Spinal cord (tissue), 10 donors: Measurements from ENCODE around the gene DOK4. TPM values are rescaled to one million over a fixed set of nuclear protein-coding genes. Genes with fewer than 3 reads are reported as not detected.
"Not testable (repeated sequence)": the region's sequence is repeated elsewhere in the genome, so short reads cannot be mapped to it uniquely, and the experiment has no call there.

Experiments used
- DNase-seq, 6 donors: peaks; one replicate each; pipeline versions ENCODE4 v3.0.0 to v3.0.0-alpha.2; 2013 to 2015; ENCODE audit warnings: low spot score in 6 of 6, low read depth in 4 of 6
- H3K27ac ChIP-seq: one replicate; pipeline ENCODE4 v1.5.1; 2013; ENCODE audit warnings: low read depth, low read length, control low read depth
- H3K27me3 ChIP-seq: one replicate; pipeline ENCODE4 v1.6.1; 2013; ENCODE audit warnings: low read length; ENCODE audit not compliant: control insufficient read depth, insufficient read depth
- H3K36me3 ChIP-seq: one replicate; pipeline ENCODE4 v1.6.1; 2013; ENCODE audit warnings: low read length; ENCODE audit not compliant: control insufficient read depth, insufficient read depth
- H3K4me1 ChIP-seq: one replicate; pipeline ENCODE4 v1.6.1; 2013; ENCODE audit warnings: low read length; ENCODE audit not compliant: control insufficient read depth, insufficient read depth
- H3K4me3 ChIP-seq: one replicate; pipeline ENCODE4 v1.5.1; 2013; ENCODE audit warnings: low read depth, low read length, control low read depth
- H3K9me3 ChIP-seq: one replicate; pipeline ENCODE4 v1.6.1; 2013; ENCODE audit warnings: low read length; ENCODE audit not compliant: control insufficient read depth, insufficient read depth
- WGBS: methylation state at CpG from one replicate; pipeline ENCODE4 v1.1.5; 2013; ENCODE audit warnings: missing lambda C conversion rate; ENCODE audit not compliant: insufficient coverage; 5-methylcytosine and 5-hydroxymethylcytosine counted together
- polyA plus RNA-seq, 2 donors: library from polyadenylated mRNA; unstranded; fragments of 120-200 nt; gene quantifications; one replicate each; pipeline ENCODE4 v1.2.1, GENCODE V29; 2013; ENCODE audit not compliant: insufficient read length in 2 of 2
- total RNA-seq, 2 donors: library from RNA; depleted of rRNA in 1 of 2; stranded (reverse); fragments of 120-200 nt in 1 of 2; fragments of >200 nt in 1 of 2; gene quantifications; one replicate each; pipeline versions ENCODE4 v1.2.3 to v1.2.4, GENCODE V29; 2013 to 2014
- donor health status: healthy.

DOK4 gene
- total and polyA plus RNA-seq, 4 donors: 23.0 to 62.8 (median 43.5) TPM

GRCh38 chr16:57452021-57452420 lies 34.3 kb downstream of the DOK4 start:
- no peaks in the 10 kb centered on the region for H3K27me3 ChIP-seq
- H3K36me3 ChIP-seq: peaks cover 43% of the 10 kb centered on the region
- H3K27ac ChIP-seq: no peak overlapping the region
- no peak for DNase-seq
- no peaks in the 10 kb centered on the region for H3K9me3 ChIP-seq
- no peak overlapping the region for H3K4me3 ChIP-seq
- 100% methylated on average over 3 of the region's 10 CpGs for WGBS
- peaks cover 5% of the 10 kb centered on the region for H3K4me1 ChIP-seq

GRCh38 chr16:57447186-57447962 lies 38.9 kb downstream of the DOK4 start, which contains the start of the genes CIAPIN1 and COQ9:
Gene CIAPIN1 (minus strand): TSS chr16:57447385. CDS start chr16:57440928, 6,457 bp downstream.
Gene COQ9 (plus strand): TSS chr16:57447479. CDS start chr16:57447506, 27 bp downstream.
- peak within 1 kb of the TSS; percentile 78 for H3K27ac ChIP-seq
- WGBS: under 1% methylated on average over 66 of the region's 68 CpGs

GRCh38 chr16:57446531-57447185 lies 39.6 kb downstream of the DOK4 start:
- H3K27ac ChIP-seq: peak overlapping the region; percentile 78
- no peaks in the 10 kb centered on the region for H3K9me3 ChIP-seq
- H3K36me3 ChIP-seq: peaks cover 10% of the 10 kb centered on the region
- peaks cover 19% of the 10 kb centered on the region for H3K4me1 ChIP-seq
- DNase-seq: peak in 2 of 6 donors; percentile 19 to 80
- peak overlapping the region; percentile 95 for H3K4me3 ChIP-seq
- WGBS: 2% methylated on average over 27 of the region's 28 CpGs
- no peaks in the 10 kb centered on the region for H3K27me3 ChIP-seq

More at GRCh38 chr16:57447186-57447962, 38.9 kb downstream of the DOK4 start, which contains the start of the genes CIAPIN1 and COQ9:
- Histone ChIP-seq H3K4me3 (peak within 1 kb of the TSS; percentile 95), H3K36me3 (peaks cover 13% of the 10 kb centered on the region), H3K4me1 (peaks cover 19% of the 10 kb centered on the region), H3K9me3 (no peaks in the 10 kb centered on the region), H3K27me3 (no peaks in the 10 kb centered on the region)
- peak; percentile 81 to 98 (median 88) for DNase-seq

- peaks cover 19% of the 10 kb centered on the region for H3K4me1 ChIP-seq
Measured at GRCh38 chr16:57445510-57445909, 40.8 kb downstream of the DOK4 start.

GRCh38 chr16:57444711-57445110 lies 41.6 kb downstream of the DOK4 start:
- Histone ChIP-seq H3K27me3 (no peaks in the 10 kb centered on the region), H3K9me3 (no peaks in the 10 kb centered on the region), H3K36me3 (peaks cover 3% of the 10 kb centered on the region), H3K4me3 (no peak overlapping the region), H3K4me1 (peaks cover 19% of the 10 kb centered on the region), H3K27ac (no peak overlapping the region)
- WGBS: 84% methylated on average over 3 of the region's 3 CpGs
- no peak for DNase-seq

More at GRCh38 chr16:57445510-57445909, 40.8 kb downstream of the DOK4 start:
- no peaks in the 10 kb centered on the region for H3K9me3 ChIP-seq
- no peak overlapping the region for H3K27ac ChIP-seq
- H3K36me3 ChIP-seq: peaks cover 3% of the 10 kb centered on the region
- WGBS: no CpG with 5 or more reads among the region's 2 CpGs
- DNase-seq: no peak
- H3K4me3 ChIP-seq: no peak overlapping the region
- H3K27me3 ChIP-seq: no peaks in the 10 kb centered on the region

GRCh38 chr16:57440551-57440950 lies 45.7 kb downstream of the DOK4 start:
- H3K27me3 ChIP-seq, H3K4me1 ChIP-seq, DNase-seq, H3K27ac ChIP-seq, H3K4me3 ChIP-seq, H3K9me3 ChIP-seq: not testable (repeated sequence)
- H3K36me3 ChIP-seq: peaks cover 20% of the 10 kb centered on the region
- WGBS: no CpG with 5 or more reads among the region's 8 CpGs

GRCh38 chr16:57439947-57440346 lies 46.3 kb downstream of the DOK4 start:
- H3K27me3 ChIP-seq, H3K9me3 ChIP-seq, H3K27ac ChIP-seq, H3K4me3 ChIP-seq, DNase-seq, H3K4me1 ChIP-seq: not testable (repeated sequence)
- WGBS: 92% methylated on average over 5 of the region's 8 CpGs
- H3K36me3 ChIP-seq: peaks cover 26% of the 10 kb centered on the region

GRCh38 chr16:57435838-57436237 lies 50.5 kb downstream of the DOK4 start:
- DNase-seq: no peak
- no peak overlapping the region for H3K27ac ChIP-seq
- H3K4me1 ChIP-seq: no peaks in the 10 kb centered on the region
- H3K4me3 ChIP-seq: no peak overlapping the region
- H3K27me3 ChIP-seq: no peaks in the 10 kb centered on the region
- no peaks in the 10 kb centered on the region for H3K9me3 ChIP-seq
- peaks cover 53% of the 10 kb centered on the region for H3K36me3 ChIP-seq
- WGBS: no CpG with 5 or more reads among the region's 1 CpG

- Histone ChIP-seq H3K4me3 (no peak overlapping the region), H3K27me3 (no peaks in the 10 kb centered on the region), H3K9me3 (no peaks in the 10 kb centered on the region), H3K4me1 (no peaks in the 10 kb centered on the region), H3K27ac (no peak overlapping the region), H3K36me3 (peaks cover 69% of the 10 kb centered on the region)
- WGBS: no CpG with 5 or more reads among the region's 2 CpGs
- DNase-seq: no peak
Measured at GRCh38 chr16:57434003-57434402, 52.3 kb downstream of the DOK4 start.
